NCI-H446 treated with DMSO at 0.1 percent for 48 hours (cell line): ENCODE data around the gene OLFM3.
A peak's percentile ranks its signal among the peaks of the same experiment; 100 is the strongest.

Experiments
- DNase-seq: peaks from one replicate; lab custom pipeline; 2025; lab: John Stamatoyannopoulos, UW

The OLFM3 gene

GRCh38 chr1:101847626-101848025 lies 149.1 kb downstream of the OLFM3 start:
- DNase-seq: no peak

GRCh38 chr1:101846820-101847219 lies 149.9 kb downstream of the OLFM3 start:
- peak; percentile 56 for DNase-seq

GRCh38 chr1:101843160-101843559 lies 153.6 kb downstream of the OLFM3 start:
- DNase-seq: no peak

- no peak for DNase-seq
Measured at GRCh38 chr1:101841824-101842223, 154.9 kb downstream of the OLFM3 start.

GRCh38 chr1:101835988-101836387 lies 160.7 kb downstream of the OLFM3 start:
- no peak for DNase-seq

- no peak for DNase-seq
Measured at GRCh38 chr1:101833312-101833711, 163.4 kb downstream of the OLFM3 start.

- no peak for DNase-seq
Measured at GRCh38 chr1:101826416-101826815, 170.3 kb downstream of the OLFM3 start.

GRCh38 chr1:101820071-101820470 lies 176.7 kb downstream of the OLFM3 start:
- peak; percentile 78 for DNase-seq

- peak; percentile 48 for DNase-seq
Measured at GRCh38 chr1:101816262-101816661, 180.5 kb downstream of the OLFM3 start.

- no peak for DNase-seq
Measured at GRCh38 chr1:101798417-101798816, 198.3 kb downstream of the OLFM3 start.

- no peak for DNase-seq
Measured at GRCh38 chr1:101797722-101798121, 199.0 kb downstream of the OLFM3 start.

- peak; percentile 85 for DNase-seq
Measured at GRCh38 chr1:101781201-101781831, 215.4 kb downstream of the OLFM3 start.

- DNase-seq: peak; percentile 12
Measured at GRCh38 chr1:101769520-101769919, 227.2 kb downstream of the OLFM3 start.

GRCh38 chr1:101757985-101758384 lies 238.7 kb downstream of the OLFM3 start:
- no peak for DNase-seq

- DNase-seq: no peak
Measured at GRCh38 chr1:101756411-101756810, 240.3 kb downstream of the OLFM3 start.
